GM12872 (cell line): ENCODE data around the gene GPR39.

ENCODE experiments used
- CTCF ChIP-seq: IDR thresholded peaks from 3 replicates; pipeline ENCODE4 v1.5.1; 2011; ENCODE audit warnings: low read depth, mild to moderate bottlenecking, low read length, moderate library complexity; ENCODE audit not compliant: insufficient read depth

The GPR39 gene

DNA sequence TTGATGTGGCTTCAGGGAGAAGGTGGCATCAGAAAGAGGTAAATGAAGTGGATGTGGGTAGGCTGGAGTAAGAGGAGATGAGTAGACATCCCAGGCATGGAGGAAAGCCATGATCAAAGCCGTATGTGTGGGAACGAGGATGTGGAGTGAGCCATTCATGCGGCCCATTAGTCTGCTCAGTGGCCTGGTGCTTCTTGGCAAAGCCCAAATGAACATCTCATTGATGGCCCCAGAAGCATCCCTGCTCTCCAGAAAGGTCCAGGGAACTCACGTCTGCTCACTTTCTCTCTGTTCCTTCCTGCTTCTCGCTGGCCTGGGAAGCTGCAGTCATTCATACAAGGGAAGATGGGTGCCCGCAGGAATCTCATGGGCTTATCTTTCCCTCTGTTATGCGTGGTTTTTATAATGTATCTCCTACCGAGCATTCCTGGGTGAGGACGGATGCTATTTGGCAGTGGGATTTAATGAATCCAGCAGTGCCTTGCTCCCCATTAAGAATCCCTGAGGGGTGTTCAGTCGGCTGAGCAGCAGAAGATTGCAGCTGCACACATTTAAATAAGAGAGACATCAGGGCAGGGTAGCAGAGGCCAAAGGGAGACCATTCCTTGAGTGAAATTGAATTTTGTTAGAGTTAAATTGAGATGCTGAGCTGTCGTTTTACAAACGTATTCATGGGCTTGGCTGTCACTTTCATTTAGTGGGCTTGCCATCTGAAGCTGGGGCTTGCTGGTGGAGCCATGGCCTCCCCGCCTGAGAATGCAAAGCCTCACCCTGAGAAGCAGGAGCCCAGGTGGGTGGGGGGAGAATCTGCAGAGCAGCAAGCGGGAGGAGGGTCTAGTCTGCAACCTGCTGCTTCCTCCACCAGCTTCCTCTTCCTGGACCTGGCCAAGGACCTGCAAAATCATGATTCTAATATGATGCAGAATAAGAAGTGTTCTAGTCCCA lies 188.9 kb downstream of the GPR39 start:
- no peak for TF ChIP-seq CTCF

DNA sequence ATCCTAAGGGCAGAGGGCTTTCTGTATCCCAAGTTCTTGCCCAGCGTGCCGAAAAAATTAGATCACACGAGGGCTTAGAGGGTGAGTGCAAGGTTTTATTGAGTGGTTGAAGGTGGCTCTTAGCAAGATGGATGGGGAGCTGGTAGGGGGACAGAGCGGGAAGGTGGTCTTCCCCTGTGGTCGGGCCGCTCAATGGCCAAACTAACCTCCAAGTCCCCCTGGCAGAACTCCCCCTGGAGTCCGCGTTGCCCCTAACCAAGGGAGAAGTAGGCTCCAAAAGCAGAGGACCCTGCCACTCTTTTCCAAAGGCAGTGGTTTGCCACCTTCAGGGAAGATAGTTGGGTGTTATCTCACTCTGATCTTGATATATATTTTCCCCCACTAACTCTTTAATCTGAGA lies 190.0 kb downstream of the GPR39 start:
- no peak for TF ChIP-seq CTCF

- TF ChIP-seq CTCF, result no peak
Measured at GRCh38 chr2:132607426-132608090, 191.0 kb downstream of the GPR39 start.

GRCh38 chr2:132608311-132608710 lies 191.7 kb downstream of the GPR39 start:
- no peak for TF ChIP-seq CTCF

DNA sequence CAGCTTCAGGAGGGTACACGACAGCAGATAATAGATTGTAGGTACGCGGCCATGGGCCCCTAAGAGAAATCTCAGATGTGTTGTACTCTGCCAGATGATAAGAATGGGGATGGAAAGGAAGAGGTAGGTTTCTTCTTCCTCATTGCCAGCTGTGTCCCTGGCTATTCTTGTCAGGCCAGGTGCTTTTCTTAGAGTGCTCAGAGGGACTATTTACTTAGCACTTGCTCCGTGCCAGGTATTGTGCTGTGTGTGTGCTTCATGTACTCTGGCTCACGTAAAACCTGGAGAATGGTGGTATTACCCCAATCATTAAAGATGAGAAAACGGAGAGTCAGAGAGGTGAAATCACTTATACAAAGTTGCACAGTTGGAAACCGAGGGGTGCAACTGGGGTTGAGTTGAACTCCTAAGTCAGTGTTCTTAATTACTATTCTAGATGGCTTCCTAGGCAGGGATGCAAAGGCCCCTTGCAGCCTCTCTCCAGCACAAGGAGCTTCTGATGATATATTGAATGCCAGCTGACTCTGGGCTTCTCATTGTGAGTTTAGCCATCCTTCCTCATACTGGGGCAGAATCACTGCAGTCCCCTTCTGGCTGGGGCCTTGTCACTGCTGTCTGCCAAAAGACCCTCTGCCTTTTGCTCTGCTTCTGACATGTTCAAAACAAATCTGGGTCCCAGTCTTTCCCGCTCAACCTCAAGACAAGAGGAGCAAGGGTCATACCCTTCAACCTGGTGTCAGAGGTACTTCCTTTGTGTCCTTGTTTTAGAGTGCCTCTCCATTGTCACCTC lies 192.7 kb downstream of the GPR39 start:
- no peak for TF ChIP-seq CTCF

DNA sequence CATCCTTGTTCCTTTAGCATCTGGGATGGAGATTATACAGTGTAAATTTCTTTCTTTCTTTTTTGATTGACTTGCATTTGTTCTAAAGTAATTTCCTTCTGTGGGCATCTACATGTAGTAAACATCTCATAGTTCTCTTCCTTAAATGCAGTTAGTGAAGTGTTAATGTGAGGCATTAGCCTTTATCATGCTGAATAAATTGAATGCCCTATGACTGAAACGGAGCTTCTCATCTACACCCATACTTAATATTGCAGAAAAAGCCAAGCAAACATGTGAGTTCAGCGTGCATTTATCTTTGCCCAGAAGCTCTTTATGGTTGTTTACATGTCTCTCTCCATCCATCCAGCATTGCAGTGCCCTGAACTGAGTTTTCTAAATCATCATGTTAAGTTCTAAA lies 195.1 kb downstream of the GPR39 start:
- no peak for TF ChIP-seq CTCF
